GM12874 (cell line): ENCODE data around the gene BNC1.

ENCODE experiments used
- TF ChIP-seq, protein P1 (sequence below): IDR thresholded peaks from 2 replicates; pipeline ENCODE4 v1.5.1; 2011; ENCODE audit warnings: low read depth, mild to moderate bottlenecking, control low read depth, low read length, moderate library complexity; ENCODE audit not compliant: insufficient read depth

Gene BNC1

DNA sequence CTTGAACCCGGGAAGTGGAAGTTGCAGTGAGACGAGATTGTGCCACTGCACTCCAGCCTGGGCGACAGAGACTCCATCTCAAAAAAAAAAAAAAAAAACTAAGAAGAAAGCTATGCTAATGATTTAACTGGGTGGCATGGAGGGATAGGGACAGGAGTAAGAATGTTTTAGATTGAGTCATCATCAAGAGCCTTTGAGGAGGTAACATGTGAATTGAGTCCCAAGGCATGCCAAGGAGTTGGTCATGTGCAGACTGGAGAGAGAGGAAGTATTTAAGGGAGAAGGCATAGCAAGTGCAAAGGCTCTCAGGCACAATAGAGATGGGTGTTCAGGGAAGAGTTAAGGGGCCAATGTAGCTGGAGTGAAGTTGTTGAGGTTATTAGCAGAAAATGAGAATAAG, 9.1 kb downstream of the BNC1 start:
- TF ChIP-seq, protein P1, sequence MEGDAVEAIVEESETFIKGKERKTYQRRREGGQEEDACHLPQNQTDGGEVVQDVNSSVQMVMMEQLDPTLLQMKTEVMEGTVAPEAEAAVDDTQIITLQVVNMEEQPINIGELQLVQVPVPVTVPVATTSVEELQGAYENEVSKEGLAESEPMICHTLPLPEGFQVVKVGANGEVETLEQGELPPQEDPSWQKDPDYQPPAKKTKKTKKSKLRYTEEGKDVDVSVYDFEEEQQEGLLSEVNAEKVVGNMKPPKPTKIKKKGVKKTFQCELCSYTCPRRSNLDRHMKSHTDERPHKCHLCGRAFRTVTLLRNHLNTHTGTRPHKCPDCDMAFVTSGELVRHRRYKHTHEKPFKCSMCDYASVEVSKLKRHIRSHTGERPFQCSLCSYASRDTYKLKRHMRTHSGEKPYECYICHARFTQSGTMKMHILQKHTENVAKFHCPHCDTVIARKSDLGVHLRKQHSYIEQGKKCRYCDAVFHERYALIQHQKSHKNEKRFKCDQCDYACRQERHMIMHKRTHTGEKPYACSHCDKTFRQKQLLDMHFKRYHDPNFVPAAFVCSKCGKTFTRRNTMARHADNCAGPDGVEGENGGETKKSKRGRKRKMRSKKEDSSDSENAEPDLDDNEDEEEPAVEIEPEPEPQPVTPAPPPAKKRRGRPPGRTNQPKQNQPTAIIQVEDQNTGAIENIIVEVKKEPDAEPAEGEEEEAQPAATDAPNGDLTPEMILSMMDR, result no peak

GRCh38 chr15:83270176-83270575, 14.3 kb downstream of the BNC1 start:
- TF ChIP-seq, protein P1, result no peak

GRCh38 chr15:83268147-83268546, 16.3 kb downstream of the BNC1 start:
- TF ChIP-seq, protein P1, result no peak

GRCh38 chr15:83262594-83263315, 21.7 kb downstream of the BNC1 start:
- TF ChIP-seq, protein P1, result no peak

DNA sequence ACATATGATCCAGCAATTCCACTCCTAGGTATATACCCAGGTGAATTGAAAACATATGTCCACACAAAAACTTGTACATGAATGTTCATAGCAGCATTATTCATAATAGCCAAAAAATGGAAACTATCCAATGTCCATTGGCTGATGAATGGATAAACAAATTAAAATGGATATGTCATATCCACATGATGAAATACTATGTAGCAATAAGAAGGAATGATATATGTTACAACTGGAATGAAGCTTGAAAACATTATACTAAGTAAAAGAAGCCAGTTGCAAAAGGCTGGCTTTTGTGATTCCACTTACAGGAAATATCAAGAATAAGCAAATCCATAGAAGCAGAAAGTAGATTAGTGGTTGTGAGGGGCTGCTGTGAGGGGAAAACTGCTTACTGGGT, 33.7 kb downstream of the BNC1 start:
- TF ChIP-seq, protein P1, result no peak

- TF ChIP-seq, protein P1, result no peak
Observed at GRCh38 chr15:83249030-83249343, 35.5 kb downstream of the BNC1 start.

DNA sequence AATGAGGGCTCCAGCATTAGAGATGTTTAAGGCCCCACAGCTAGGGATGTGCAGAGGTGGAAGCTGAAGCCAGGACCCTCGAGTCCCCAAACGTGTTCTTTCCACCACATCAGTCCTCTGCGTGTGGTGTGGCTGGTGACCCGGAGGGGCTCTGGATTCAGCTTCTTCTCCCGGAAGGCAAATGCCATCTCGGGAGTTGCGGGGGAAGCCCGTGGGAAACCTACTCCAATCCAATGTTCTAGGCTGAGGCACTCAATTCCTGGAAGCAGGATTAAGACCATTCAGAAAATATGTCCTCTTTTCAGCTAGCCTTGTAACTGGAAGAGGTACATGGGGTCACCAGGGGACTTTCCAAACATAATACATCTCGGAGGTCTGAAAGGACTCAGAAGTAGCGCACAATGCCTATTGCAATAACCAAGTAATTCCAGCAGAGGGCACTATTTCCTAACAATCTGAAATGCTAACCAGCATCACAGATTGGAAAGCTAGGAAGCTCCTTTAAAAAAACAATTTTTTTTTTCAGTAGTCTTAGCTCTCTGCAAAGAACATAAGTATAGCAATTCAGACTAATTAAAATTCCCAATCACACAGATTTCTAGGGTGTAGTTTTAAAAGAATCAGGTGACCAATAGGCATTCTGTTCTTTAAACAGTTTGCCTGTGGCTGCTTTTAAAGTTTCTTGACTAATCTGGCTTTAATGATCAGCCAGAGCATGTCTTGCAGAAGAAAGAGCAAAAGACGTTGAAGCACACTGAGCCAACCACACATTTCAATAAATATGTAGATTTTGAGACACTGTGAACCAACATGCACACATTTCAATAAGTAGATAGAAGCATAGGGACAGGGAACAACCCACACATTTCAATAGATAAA, 36.1 kb downstream of the BNC1 start:
- TF ChIP-seq, protein P1, result peak; percentile 62; the same call in 1 of the 2 replicates
